ENCODE data around the gene ACTL8.

Gene ACTL8

GRCh38 chr1:17842686-17843085 is 87.6 kb downstream of the ACTL8 start:
- no peaks in the 10 kb centered on the region for H3K36me3 ChIP-seq (ENCODE audit: control insufficient read depth, insufficient read depth, low read length)

DNA sequence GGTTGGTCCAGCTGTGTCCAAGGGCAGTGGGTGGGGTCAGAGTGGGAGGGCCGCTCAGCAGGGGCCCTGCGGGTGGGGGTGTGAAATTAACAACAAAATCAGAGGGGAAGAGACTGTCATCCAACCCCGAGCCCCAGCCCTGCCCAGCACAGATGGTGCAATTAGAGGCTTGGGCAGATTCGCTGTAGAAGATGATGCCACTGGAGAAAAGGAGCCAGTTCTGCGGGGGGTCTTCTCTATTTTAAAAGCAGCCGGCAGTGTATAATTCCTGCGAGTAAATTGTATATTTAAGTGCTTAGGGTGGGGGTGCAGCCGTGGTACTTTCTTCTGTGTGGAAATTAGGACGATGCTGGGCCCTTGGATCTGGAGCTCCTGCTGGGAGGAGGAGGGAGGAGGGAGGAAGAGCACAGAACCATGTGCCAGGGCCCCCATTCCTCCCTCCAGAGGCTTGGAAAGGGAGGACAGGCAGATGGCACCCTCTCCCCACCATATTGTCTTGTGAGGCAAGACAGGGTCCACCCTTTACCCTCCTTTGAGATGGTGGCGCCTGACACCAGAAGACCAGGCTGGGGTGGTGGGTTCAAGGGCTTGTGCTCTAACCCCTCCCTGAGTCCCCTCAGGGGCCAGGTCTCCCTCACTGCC is 89.2 kb downstream of the ACTL8 start:
- Histone ChIP-seq H3K9me3 (ENCODE audit: control insufficient read depth, insufficient read depth, low read length) (no peaks in the 10 kb centered on the region), H3K36me3 (ENCODE audit: control insufficient read depth, insufficient read depth, low read length) (no peaks in the 10 kb centered on the region), H3K9ac (ENCODE audit: low read depth, low read length) (no peak overlapping the region), H3K4me3 (ENCODE audit: low read depth, low read length) (no peak overlapping the region), H3K27me3 (ENCODE audit: control insufficient read depth, insufficient read depth, low read length) (no peaks in the 10 kb centered on the region), H3K4me1 (ENCODE audit: control insufficient read depth, insufficient read depth, low read length) (no peaks in the 10 kb centered on the region)

More at GRCh38 chr1:17842686-17843085, 87.6 kb downstream of the ACTL8 start:
- no peak overlapping the region for H3K4me3 ChIP-seq (ENCODE audit: low read depth, low read length)
- H3K9me3 ChIP-seq (ENCODE audit: control insufficient read depth, insufficient read depth, low read length): no peaks in the 10 kb centered on the region
- no peaks in the 10 kb centered on the region for H3K4me1 ChIP-seq (ENCODE audit: control insufficient read depth, insufficient read depth, low read length)
- H3K9ac ChIP-seq (ENCODE audit: low read depth, low read length): no peak overlapping the region
- H3K27me3 ChIP-seq (ENCODE audit: control insufficient read depth, insufficient read depth, low read length): no peaks in the 10 kb centered on the region

DNA sequence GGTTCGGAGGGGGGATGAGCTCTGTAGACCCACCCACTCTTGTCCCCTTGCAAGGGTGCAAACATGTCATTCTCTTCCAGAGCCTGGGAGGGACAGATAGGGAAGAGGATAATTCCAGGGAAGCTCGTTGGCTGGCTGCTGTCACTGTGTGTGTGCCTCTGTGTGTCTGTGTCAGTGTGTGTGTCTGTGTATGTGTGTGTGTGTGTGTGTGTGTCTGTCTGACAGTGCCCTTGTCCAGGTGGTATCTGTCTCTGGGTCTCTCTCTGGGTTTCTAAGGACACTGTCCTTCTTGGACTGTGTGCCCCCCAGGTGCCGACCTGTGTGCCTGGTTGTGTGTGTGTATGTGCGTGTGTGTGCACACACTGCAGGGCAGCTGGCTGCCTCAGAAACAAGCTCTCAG is 90.5 kb downstream of the ACTL8 start:
- Histone ChIP-seq H3K27me3 (ENCODE audit: control insufficient read depth, insufficient read depth, low read length) (no peaks in the 10 kb centered on the region), H3K9ac (ENCODE audit: low read depth, low read length) (no peak overlapping the region), H3K4me3 (ENCODE audit: low read depth, low read length) (no peak overlapping the region), H3K36me3 (ENCODE audit: control insufficient read depth, insufficient read depth, low read length) (no peaks in the 10 kb centered on the region), H3K9me3 (ENCODE audit: control insufficient read depth, insufficient read depth, low read length) (no peaks in the 10 kb centered on the region), H3K4me1 (ENCODE audit: control insufficient read depth, insufficient read depth, low read length) (no peaks in the 10 kb centered on the region)

- Histone ChIP-seq H3K4me3 (ENCODE audit: low read depth, low read length) (no peak overlapping the region), H3K9me3 (ENCODE audit: control insufficient read depth, insufficient read depth, low read length) (no peaks in the 10 kb centered on the region), H3K9ac (ENCODE audit: low read depth, low read length) (no peak overlapping the region), H3K27me3 (ENCODE audit: control insufficient read depth, insufficient read depth, low read length) (no peaks in the 10 kb centered on the region), H3K4me1 (ENCODE audit: control insufficient read depth, insufficient read depth, low read length) (no peaks in the 10 kb centered on the region), H3K36me3 (ENCODE audit: control insufficient read depth, insufficient read depth, low read length) (no peaks in the 10 kb centered on the region)
Measured at GRCh38 chr1:17846341-17846740, 91.2 kb downstream of the ACTL8 start.

- Histone ChIP-seq H3K36me3 (ENCODE audit: control insufficient read depth, insufficient read depth, low read length) (no peaks in the 10 kb centered on the region), H3K4me1 (ENCODE audit: control insufficient read depth, insufficient read depth, low read length) (no peaks in the 10 kb centered on the region), H3K4me3 (ENCODE audit: low read depth, low read length) (no peak overlapping the region), H3K9ac (ENCODE audit: low read depth, low read length) (no peak overlapping the region), H3K27me3 (ENCODE audit: control insufficient read depth, insufficient read depth, low read length) (no peaks in the 10 kb centered on the region), H3K9me3 (ENCODE audit: control insufficient read depth, insufficient read depth, low read length) (no peaks in the 10 kb centered on the region)
Measured at GRCh38 chr1:17847111-17847510, 92.0 kb downstream of the ACTL8 start.

DNA sequence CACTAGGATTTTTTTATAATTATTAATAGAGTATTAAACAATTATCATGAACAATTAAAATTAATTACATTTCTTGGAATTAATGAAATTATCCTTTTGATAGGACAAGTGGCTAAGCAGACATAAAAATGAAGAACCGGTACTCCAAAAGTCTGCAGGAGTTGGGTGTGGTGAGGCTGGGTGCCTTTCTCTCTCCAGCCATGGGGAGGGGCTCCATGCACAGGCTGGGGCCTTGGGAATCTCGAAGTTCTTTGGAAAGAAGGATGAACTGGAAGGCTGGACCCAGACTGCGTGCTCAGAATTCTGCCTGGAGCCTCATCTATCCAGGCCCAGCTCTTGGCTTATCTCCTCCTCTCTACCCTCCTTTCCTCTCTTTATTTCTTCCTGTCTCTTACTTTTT is 94.1 kb downstream of the ACTL8 start:
- Histone ChIP-seq H3K4me3 (ENCODE audit: low read depth, low read length) (no peak overlapping the region), H3K27me3 (ENCODE audit: control insufficient read depth, insufficient read depth, low read length) (no peaks in the 10 kb centered on the region), H3K9me3 (ENCODE audit: control insufficient read depth, insufficient read depth, low read length) (no peaks in the 10 kb centered on the region), H3K4me1 (ENCODE audit: control insufficient read depth, insufficient read depth, low read length) (no peaks in the 10 kb centered on the region), H3K36me3 (ENCODE audit: control insufficient read depth, insufficient read depth, low read length) (no peaks in the 10 kb centered on the region), H3K9ac (ENCODE audit: low read depth, low read length) (no peak overlapping the region)

GRCh38 chr1:17851056-17851455 is 95.9 kb downstream of the ACTL8 start:
- H3K4me3 ChIP-seq (ENCODE audit: low read depth, low read length): no peak overlapping the region
- H3K27me3 ChIP-seq (ENCODE audit: control insufficient read depth, insufficient read depth, low read length): no peaks in the 10 kb centered on the region
- H3K9me3 ChIP-seq (ENCODE audit: control insufficient read depth, insufficient read depth, low read length): no peaks in the 10 kb centered on the region
- H3K4me1 ChIP-seq (ENCODE audit: control insufficient read depth, insufficient read depth, low read length): no peaks in the 10 kb centered on the region
- no peaks in the 10 kb centered on the region for H3K36me3 ChIP-seq (ENCODE audit: control insufficient read depth, insufficient read depth, low read length)
- H3K9ac ChIP-seq (ENCODE audit: low read depth, low read length): no peak overlapping the region

DNA sequence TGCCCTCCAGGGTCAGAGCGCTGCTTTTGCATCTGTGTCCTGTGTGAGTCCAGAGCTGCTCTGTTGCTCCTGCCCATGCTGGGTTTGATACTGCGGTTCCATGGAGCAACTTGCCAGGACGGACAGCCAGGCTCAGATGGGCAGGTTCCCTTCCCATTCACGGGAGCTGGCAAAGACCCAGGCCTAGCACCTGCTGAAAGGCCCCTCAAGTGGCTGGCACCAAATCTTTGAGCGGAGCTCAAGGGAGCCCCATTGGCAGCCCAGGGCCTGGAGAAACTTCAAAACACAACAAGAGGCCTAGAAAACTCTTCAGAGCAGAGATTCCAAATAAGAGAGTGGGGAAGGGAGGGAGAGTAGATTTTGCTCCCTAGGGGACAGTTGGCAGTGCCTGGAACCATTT is 97.2 kb downstream of the ACTL8 start:
- no peaks in the 10 kb centered on the region for H3K36me3 ChIP-seq (ENCODE audit: control insufficient read depth, insufficient read depth, low read length)
- H3K9me3 ChIP-seq (ENCODE audit: control insufficient read depth, insufficient read depth, low read length): no peaks in the 10 kb centered on the region
- no peak overlapping the region for H3K9ac ChIP-seq (ENCODE audit: low read depth, low read length)
- no peaks in the 10 kb centered on the region for H3K4me1 ChIP-seq (ENCODE audit: control insufficient read depth, insufficient read depth, low read length)
- no peak overlapping the region for H3K4me3 ChIP-seq (ENCODE audit: low read depth, low read length)
- no peaks in the 10 kb centered on the region for H3K27me3 ChIP-seq (ENCODE audit: control insufficient read depth, insufficient read depth, low read length)

GRCh38 chr1:17853241-17853935 is 98.3 kb downstream of the ACTL8 start:
- Histone ChIP-seq H3K9ac (ENCODE audit: low read depth, low read length) (no peak overlapping the region), H3K4me3 (ENCODE audit: low read depth, low read length) (no peak overlapping the region), H3K4me1 (ENCODE audit: control insufficient read depth, insufficient read depth, low read length) (no peaks in the 10 kb centered on the region), H3K27me3 (ENCODE audit: control insufficient read depth, insufficient read depth, low read length) (no peaks in the 10 kb centered on the region), H3K36me3 (ENCODE audit: control insufficient read depth, insufficient read depth, low read length) (no peaks in the 10 kb centered on the region), H3K9me3 (ENCODE audit: control insufficient read depth, insufficient read depth, low read length) (no peaks in the 10 kb centered on the region)

- Histone ChIP-seq H3K4me1 (ENCODE audit: control insufficient read depth, insufficient read depth, low read length) (peaks cover under 1% of the 10 kb centered on the region), H3K27me3 (ENCODE audit: control insufficient read depth, insufficient read depth, low read length) (no peaks in the 10 kb centered on the region), H3K9me3 (ENCODE audit: control insufficient read depth, insufficient read depth, low read length) (no peaks in the 10 kb centered on the region), H3K9ac (ENCODE audit: low read depth, low read length) (no peak overlapping the region), H3K36me3 (ENCODE audit: control insufficient read depth, insufficient read depth, low read length) (no peaks in the 10 kb centered on the region), H3K4me3 (ENCODE audit: low read depth, low read length) (no peak overlapping the region)
Measured at GRCh38 chr1:17856496-17857108, 101.5 kb downstream of the ACTL8 start.

- H3K4me1 ChIP-seq (ENCODE audit: control insufficient read depth, insufficient read depth, low read length): peaks cover 5% of the 10 kb centered on the region
- H3K9me3 ChIP-seq (ENCODE audit: control insufficient read depth, insufficient read depth, low read length): no peaks in the 10 kb centered on the region
- H3K9ac ChIP-seq (ENCODE audit: low read depth, low read length): no peak overlapping the region
- H3K27me3 ChIP-seq (ENCODE audit: control insufficient read depth, insufficient read depth, low read length): no peaks in the 10 kb centered on the region
- no peaks in the 10 kb centered on the region for H3K36me3 ChIP-seq (ENCODE audit: control insufficient read depth, insufficient read depth, low read length)
- H3K4me3 ChIP-seq (ENCODE audit: low read depth, low read length): no peak overlapping the region
Measured at GRCh38 chr1:17857109-17857499, 102.0 kb downstream of the ACTL8 start.

DNA sequence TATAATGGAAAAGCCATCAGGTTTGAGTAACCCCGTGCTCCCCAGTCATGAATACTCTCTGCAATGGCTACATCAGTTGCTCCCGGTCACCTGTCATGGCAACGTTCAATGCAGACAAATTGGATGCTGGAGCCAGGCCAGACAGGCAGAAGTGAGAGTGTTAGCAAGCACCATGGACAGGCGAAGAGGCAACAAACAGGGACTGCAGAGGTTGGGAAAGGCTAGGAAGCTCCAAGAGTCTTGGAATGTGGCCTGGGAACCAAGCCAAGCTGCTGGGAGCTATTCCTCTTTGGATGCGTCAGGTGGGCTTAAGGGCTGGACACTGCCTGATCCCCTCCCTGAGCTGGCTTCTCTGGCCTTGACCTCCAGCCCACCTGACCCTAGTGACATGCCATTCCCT is 102.9 kb downstream of the ACTL8 start:
- Histone ChIP-seq H3K27me3 (ENCODE audit: control insufficient read depth, insufficient read depth, low read length) (no peaks in the 10 kb centered on the region), H3K4me1 (ENCODE audit: control insufficient read depth, insufficient read depth, low read length) (peaks cover 7% of the 10 kb centered on the region), H3K9ac (ENCODE audit: low read depth, low read length) (no peak overlapping the region), H3K4me3 (ENCODE audit: low read depth, low read length) (no peak overlapping the region), H3K9me3 (ENCODE audit: control insufficient read depth, insufficient read depth, low read length) (no peaks in the 10 kb centered on the region), H3K36me3 (ENCODE audit: control insufficient read depth, insufficient read depth, low read length) (no peaks in the 10 kb centered on the region)
